HepG2 (cell line): ENCODE results near the gene C3orf38. TPM values are rescaled to one million over a fixed set of nuclear protein-coding genes. Genes with fewer than 3 reads are reported as not detected.

Experiments used
- ATAC-seq: fragments of 200-7000 bp; cut with Tn5 transposase; 3 replicates; pipeline ENCODE4 v1.9.1; 2020; ENCODE audit warnings: mild to moderate bottlenecking, moderate library complexity
- BruUV-seq: library from RNA; stranded (reverse); fragments of 400-500 nt; replicated peaks from 2 replicates; lab custom pipeline; 2021; lab: Mats Ljungman, UMichigan
- CTCF ChIA-PET: fragments of 300-600 bp; formaldehyde crosslinking; extraction: SDS; loops from one replicate; lab custom pipeline; 2021; ENCODE audit warnings: low total read pairs, inconsistent platforms, low intra/inter-chr PET ratio; lab: Yijun Ruan, JAX
- POLR2A ChIA-PET: fragments of 350-600 bp; sonication (Branson Sonifier 250); formaldehyde crosslinking; loops from one replicate; lab custom pipeline; 2020; ENCODE audit warnings: antibody characterized with exemption, inconsistent platforms; lab: Yijun Ruan, JAX
- DNase-seq: peaks from one replicate; pipeline ENCODE4 v3.0.0-alpha.2; 2015; ENCODE audit warnings: low spot score
- FAIRE-seq: peaks from 3 replicates; lab custom pipeline; 2011; peaks lifted over from hg19 to GRCh38; lab: Jason Lieb, UNC
- H2AFZ ChIP-seq: one replicate; pipeline ENCODE4 v1.6.1; 2011; ENCODE audit warnings: low read length, inconsistent platforms
- H3K27ac ChIP-seq: fragments of 300-600 bp; 3 replicates; pipeline ENCODE4 v1.8.0; 2011; ENCODE audit warnings: mixed run types, mild to moderate bottlenecking, mixed read lengths, low read length, inconsistent platforms; ENCODE audit not compliant: insufficient read depth; ENCODE audit errors: extremely low read length
- H3K27me3 ChIP-seq, 2 experiments: fragments of 200-600 bp in 1 of 2; 2 replicates in 1 of 2; 3 replicates in 1 of 2; pipeline versions ENCODE4 v1.6.0 to v1.8.0; 2011; ENCODE audit warnings: low read length in 2 of 2, mild to moderate bottlenecking in 2 of 2, moderate library complexity in 2 of 2, inconsistent platforms in 1 of 2; ENCODE audit not compliant: insufficient read depth in 2 of 2, control insufficient read depth in 1 of 2
- H3K36me3 ChIP-seq, 2 experiments: fragments of 200-600 bp in 1 of 2; replicated peaks in 1 of 2; 2 replicates in 1 of 2; 3 replicates in 1 of 2; pipeline versions ENCODE4 v1.5.1 to v1.8.0; 2011; ENCODE audit warnings: low read length in 2 of 2, inconsistent platforms in 1 of 2; ENCODE audit not compliant: insufficient read depth in 2 of 2, control insufficient read depth in 1 of 2
- H3K4me1 ChIP-seq: 2 replicates; pipeline ENCODE4 v1.5.1; 2012; ENCODE audit warnings: low read length, inconsistent platforms; ENCODE audit not compliant: insufficient read depth
- H3K4me2 ChIP-seq: 2 replicates; pipeline ENCODE4 v1.6.0; 2011; ENCODE audit warnings: low read depth, low read length, inconsistent platforms
- H3K4me3 ChIP-seq, 3 experiments: fragments of 200-600 bp in 1 of 3; sonication (generic), shearing (Covaris generic) in 1 of 3; replicated peaks in 1 of 3; 2 replicates each; pipeline ENCODE4 v1.5.1; 2011 to 2016; ENCODE audit warnings: low read length in 3 of 3, inconsistent platforms in 2 of 3, low read depth in 2 of 3, mild to moderate bottlenecking in 2 of 3, control low read depth in 1 of 3, mixed read lengths in 1 of 3; ENCODE audit not compliant: insufficient read depth in 1 of 3
- H3K79me2 ChIP-seq: one replicate; pipeline ENCODE4 v1.6.1; 2011; ENCODE audit warnings: low read length, inconsistent platforms; ENCODE audit not compliant: insufficient read depth
- H3K9ac ChIP-seq: 2 replicates; pipeline ENCODE4 v1.6.0; 2011; ENCODE audit warnings: mild to moderate bottlenecking, low read depth, low read length, inconsistent platforms; ENCODE audit not compliant: insufficient read depth
- H3K9me3 ChIP-seq: 2 replicates; pipeline ENCODE4 v1.5.1; 2012; ENCODE audit warnings: mild to moderate bottlenecking, low read length
- H4K20me1 ChIP-seq: 2 replicates; pipeline ENCODE4 v1.6.0; 2011; ENCODE audit warnings: inconsistent platforms, mild to moderate bottlenecking, low read length, moderate library complexity; ENCODE audit not compliant: insufficient read depth
- DMTF1 ChIP-seq: sonication (generic); formaldehyde crosslinking; IDR thresholded peaks from 2 replicates; pipeline ENCODE4 v1.4.0; 2020; ENCODE audit warnings: mild to moderate bottlenecking, missing genetic modification reagents
- ELF1 ChIP-seq: sonication (generic); formaldehyde crosslinking; IDR thresholded peaks from 2 replicates; pipeline ENCODE4 v1.4.0; 2020; ENCODE audit warnings: missing genetic modification reagents
- FOSL1 ChIP-seq: sonication (generic); formaldehyde crosslinking; IDR thresholded peaks from 2 replicates; pipeline ENCODE4 v1.9.0; 2021; ENCODE audit warnings: missing genetic modification reagents, borderline replicate concordance
- FOXO1 ChIP-seq: sonication (generic); formaldehyde crosslinking; IDR thresholded peaks from 2 replicates; pipeline ENCODE4 v1.4.0; 2020; ENCODE audit warnings: missing genetic modification reagents
- GATAD2A ChIP-seq: IDR thresholded peaks from 2 replicates; pipeline ENCODE4 v1.6.1; 2016
- GMEB2 ChIP-seq: IDR thresholded peaks from 2 replicates; pipeline ENCODE4 v1.6.1; 2016; ENCODE audit warnings: missing biosample characterization, missing genetic modification reagents, low read depth
- HNF1B ChIP-seq: sonication (generic); formaldehyde crosslinking; IDR thresholded peaks from 2 replicates; pipeline ENCODE4 v1.5.1; 2020; ENCODE audit warnings: mild to moderate bottlenecking, moderate library complexity, missing genetic modification reagents
- HNRNPK ChIP-seq: fragments of 200-400 bp; formaldehyde crosslinking; IDR thresholded peaks from 2 replicates; pipeline ENCODE4 v1.6.1; 2018; ENCODE audit warnings: low read length, low read depth, moderate library complexity, mild to moderate bottlenecking; ENCODE audit not compliant: poor library complexity, severe bottlenecking
- HNRNPUL1 ChIP-seq: fragments of 200-400 bp; formaldehyde crosslinking; IDR thresholded peaks from 2 replicates; pipeline ENCODE4 v1.6.1; 2017; ENCODE audit warnings: low read depth, mild to moderate bottlenecking, low read length, moderate library complexity
- PTBP1 ChIP-seq: fragments of 200-400 bp; formaldehyde crosslinking; IDR thresholded peaks from 2 replicates; pipeline ENCODE4 v1.6.1; 2018; ENCODE audit warnings: low read length, low read depth; ENCODE audit not compliant: poor library complexity, severe bottlenecking
- RFXANK ChIP-seq: IDR thresholded peaks from 2 replicates; pipeline ENCODE4 v1.6.1; 2016
- SNRNP70 ChIP-seq: fragments of 200-400 bp; formaldehyde crosslinking; IDR thresholded peaks from 2 replicates; pipeline ENCODE4 v1.6.1; 2017; ENCODE audit warnings: mild to moderate bottlenecking, low read depth, low read length, moderate library complexity
- SOX13 ChIP-seq, 3 experiments: fragments of 450-650 bp in 1 of 3; sonication (generic) in 1 of 3; formaldehyde crosslinking in 1 of 3; IDR thresholded peaks in 2 of 3; conservative IDR thresholded peaks in 1 of 3; 2 replicates each; pipeline versions ENCODE4 v1.5.0 to v1.6.1; 2016 to 2020; ENCODE audit warnings: antibody characterized with exemption in 1 of 3, mild to moderate bottlenecking in 1 of 3, missing compliant biosample characterization in 1 of 3, missing genetic modification reagents in 1 of 3, moderate library complexity in 1 of 3
- ZNF10 ChIP-seq: sonication (generic); formaldehyde crosslinking; IDR thresholded peaks from 2 replicates; pipeline ENCODE4 v1.4.0; 2020; ENCODE audit warnings: mild to moderate bottlenecking, low read depth, missing genetic modification reagents, borderline replicate concordance
- ZNF207 ChIP-seq: fragments of 450-650 bp; IDR thresholded peaks from 2 replicates; pipeline ENCODE4 v1.6.1; 2016; ENCODE audit warnings: antibody characterized with exemption, borderline replicate concordance
- ZSCAN5A ChIP-seq: sonication (generic); formaldehyde crosslinking; IDR thresholded peaks from 2 replicates; pipeline ENCODE4 v1.8.0; 2022; ENCODE audit warnings: mild to moderate bottlenecking, missing genetic modification reagents, borderline replicate concordance
- WGBS: methylation state at CpG from one replicate; pipeline ENCODE4 v1.1.6; 2017; ENCODE audit warnings: low lambda C conversion rate; 5-methylcytosine and 5-hydroxymethylcytosine counted together
- in situ Hi-C: cut with HindIII; loops from 2 replicates; pipeline ENCODE4 v1.10.0; 2017; ENCODE audit warnings: low pct_unique_long_range_greater_than_20kb; ENCODE audit not compliant: extremely low pct_ligation_motif_present
- intact Hi-C: fragments of 100-400 bp; cut with micrococcal nuclease; formaldehyde crosslinking; loops from one replicate; pipeline ENCODE4 v1.10.0; 2022; ENCODE audit not compliant: unreplicated experiment
- polyA plus RNA-seq, 8 experiments: library from polyadenylated mRNA; depleted of rRNA in 3 of 8; stranded (reverse) in 7 of 8; unstranded in 1 of 8; fragments of >200 nt; fragmentation: Illumina TruSeq in 4 of 8; extraction: Trizol in 4 of 8; gene quantifications; 2 replicates each; pipeline versions ENCODE4 v1.2.1 to v1.2.3, GENCODE V29; 2011 to 2016; ENCODE audit warnings: low read depth in 4 of 8, missing spikeins in 1 of 8, mixed read lengths in 1 of 8; ENCODE audit not compliant: insufficient read depth in 1 of 8
- total RNA-seq, 5 experiments: library from RNA; depleted of rRNA; stranded (reverse); fragments of >200 nt; fragmentation: Illumina TruSeq; extraction: Trizol; gene quantifications; 2 replicates each; pipeline ENCODE4 v1.2.3, GENCODE V29; 2016; ENCODE audit warnings: low read depth in 1 of 5

Gene C3orf38
- total and polyA plus RNA-seq, 2 of the 13 experiments (the other 11 are each of a cell fraction or from before 2014, with no cell fraction given), result 6.0 to 17.5 TPM

GRCh38 chr3:88168171-88168570 lies 18.4 kb downstream of the C3orf38 start:
- Histone ChIP-seq H3K27ac (no peak overlapping the region), H3K27me3 (no peaks in the 10 kb centered on the region), H3K79me2 (no peaks in the 10 kb centered on the region), H3K36me3 (no peaks in the 10 kb centered on the region), H2AFZ (no peak overlapping the region), H3K4me1 (no peaks in the 10 kb centered on the region), H3K9ac (no peak overlapping the region), H4K20me1 (no peaks in the 10 kb centered on the region), H3K9me3 (no peaks in the 10 kb centered on the region)
- CTCF ChIA-PET, result no interaction called here
- intact Hi-C loops, result no loop called here
- FAIRE-seq (no peak), ATAC-seq (no peak), DNase-seq (no peak)
- WGBS, result 87% methylated on average over 5 of the region's 5 CpGs
- no TSS peak for BruUV-seq
- in situ Hi-C loops, result no loop called here
- no peak for TF ChIP-seq SOX13 (IDR thresholded peaks at IDR 0.05)
- TF ChIP-seq SOX13 (CRISPR knock-in tag; conservative IDR thresholded peaks at IDR 0.05 in 1 of 2, IDR thresholded peaks at IDR 0.05 in 1 of 2), result no peak
- no peak for TF ChIP-seq HNF1B (CRISPR knock-in tag)
- no peak for TF ChIP-seq FOXO1
- TF ChIP-seq RFXANK, result no peak
- no peak for TF ChIP-seq DMTF1 (CRISPR knock-in tag)
- no peak for TF ChIP-seq ELF1 (CRISPR knock-in tag)
- no peak for TF ChIP-seq HNRNPUL1
- TF ChIP-seq ZNF207, result no peak
- no peak for TF ChIP-seq ZNF10 (CRISPR knock-in tag)
- TF ChIP-seq HNRNPK, result no peak
- TF ChIP-seq SNRNP70, result no peak
- TF ChIP-seq GMEB2 (CRISPR knock-in tag), result no peak
- no peak for TF ChIP-seq PTBP1
- no peak for TF ChIP-seq GATAD2A
- no peak for TF ChIP-seq FOSL1
- no peak for TF ChIP-seq ZSCAN5A (CRISPR knock-in tag)
- TF ChIP-seq, all 625 proteins: peak for 0
- POLR2A ChIA-PET, result no interaction called here
- Histone ChIP-seq H3K4me3 (no peak overlapping the region), H3K4me2 (no peak overlapping the region)
